Upper lobe of left lung (tissue), 6 donors: ENCODE results near the gene ZBTB45. TPM values are rescaled to one million over a fixed set of nuclear protein-coding genes. Genes with fewer than 3 reads are reported as not detected.
"Not testable (repeated sequence)": the region's sequence is repeated elsewhere in the genome, so short reads cannot be mapped to it uniquely, and the experiment has no call there.

Experiments
- ATAC-seq, 2 donors: fragments of 200-7000 bp; cut with Tn5 transposase; one replicate each; pipeline ENCODE4 v1.9.1; 2022; ENCODE audit warnings: mild to moderate bottlenecking in 2 of 2, moderate library complexity in 2 of 2; ENCODE audit not compliant: low FRiP score in 2 of 2
- DNase-seq, 2 donors: peaks; one replicate each; pipeline ENCODE4 v3.0.0-alpha.2; 2019 to 2020
- H3K27ac ChIP-seq, 4 donors: fragments of 200-600 bp; sonication (generic); one replicate each; pipeline ENCODE4 v1.5.1; 2016 to 2019
- H3K27me3 ChIP-seq, 4 donors: fragments of 200-600 bp; sonication (generic); one replicate each; pipeline ENCODE4 v1.5.1; 2017 to 2019
- H3K36me3 ChIP-seq, 4 donors: fragments of 200-600 bp; sonication (generic); one replicate each; pipeline ENCODE4 v1.5.1; 2016 to 2019
- H3K4me1 ChIP-seq, 4 donors: fragments of 200-600 bp; sonication (generic); one replicate each; pipeline ENCODE4 v1.5.1; 2018 to 2019
- H3K4me3 ChIP-seq, 4 donors: fragments of 200-600 bp; sonication (generic); one replicate each; pipeline ENCODE4 v1.5.1; 2017 to 2019; ENCODE audit warnings: mild to moderate bottlenecking in 2 of 4, moderate library complexity in 1 of 4
- H3K9me3 ChIP-seq, 4 donors: fragments of 200-600 bp; sonication (generic); one replicate each; pipeline ENCODE4 v1.5.1; 2018 to 2019
- EP300 ChIP-seq, 4 donors: sonication (generic); formaldehyde crosslinking; IDR thresholded peaks; one replicate each; pipeline ENCODE4 v1.5.1; 2017; ENCODE audit warnings: antibody characterized with exemption in 4 of 4, control low read depth in 2 of 4
- POLR2A ChIP-seq, 4 donors: fragments of 450-650 bp; IDR thresholded peaks; one replicate each; pipeline ENCODE4 v1.5.1; 2016 to 2017; ENCODE audit warnings: antibody characterized with exemption in 4 of 4, mild to moderate bottlenecking in 2 of 4
- POLR2AphosphoS5 ChIP-seq, 2 donors: sonication (generic); formaldehyde crosslinking; IDR thresholded peaks; one replicate each; pipeline ENCODE4 v1.5.1; 2017; ENCODE audit warnings: antibody characterized with exemption in 2 of 2
- WGBS, 2 donors: methylation state at CpG; one replicate each; pipeline ENCODE4 v1.1.5; 2017 to 2018; 5-methylcytosine and 5-hydroxymethylcytosine counted together
- total RNA-seq, 6 donors: library from RNA; depleted of rRNA in 4 of 6; stranded (reverse); fragments of >200 nt in 4 of 6; gene quantifications; one replicate each; pipeline versions ENCODE4 v1.1.0 to v1.2.1, GENCODE V29; 2016 to 2021
- TF ChIP-seq, protein P1 (sequence below), 6 experiments: fragments of 450-650 bp in 4 of 6; fragments of 200-600 bp in 2 of 6; sonication (generic) in 2 of 6; IDR thresholded peaks; one replicate each; pipeline ENCODE4 v1.5.1; 2016 to 2019; ENCODE audit warnings: antibody characterized with exemption in 6 of 6
- donor health status: DM: no; HTN: no; CAD: no; lungs with moderate emphysema.
- donor health status: DM: no; HTN: yes; CAD: no; lungs with severe emphysema.

Gene ZBTB45
- total RNA-seq, 6 donors from 2014 or later: 11.9 to 19.7 (median 15.0) TPM

DNA sequence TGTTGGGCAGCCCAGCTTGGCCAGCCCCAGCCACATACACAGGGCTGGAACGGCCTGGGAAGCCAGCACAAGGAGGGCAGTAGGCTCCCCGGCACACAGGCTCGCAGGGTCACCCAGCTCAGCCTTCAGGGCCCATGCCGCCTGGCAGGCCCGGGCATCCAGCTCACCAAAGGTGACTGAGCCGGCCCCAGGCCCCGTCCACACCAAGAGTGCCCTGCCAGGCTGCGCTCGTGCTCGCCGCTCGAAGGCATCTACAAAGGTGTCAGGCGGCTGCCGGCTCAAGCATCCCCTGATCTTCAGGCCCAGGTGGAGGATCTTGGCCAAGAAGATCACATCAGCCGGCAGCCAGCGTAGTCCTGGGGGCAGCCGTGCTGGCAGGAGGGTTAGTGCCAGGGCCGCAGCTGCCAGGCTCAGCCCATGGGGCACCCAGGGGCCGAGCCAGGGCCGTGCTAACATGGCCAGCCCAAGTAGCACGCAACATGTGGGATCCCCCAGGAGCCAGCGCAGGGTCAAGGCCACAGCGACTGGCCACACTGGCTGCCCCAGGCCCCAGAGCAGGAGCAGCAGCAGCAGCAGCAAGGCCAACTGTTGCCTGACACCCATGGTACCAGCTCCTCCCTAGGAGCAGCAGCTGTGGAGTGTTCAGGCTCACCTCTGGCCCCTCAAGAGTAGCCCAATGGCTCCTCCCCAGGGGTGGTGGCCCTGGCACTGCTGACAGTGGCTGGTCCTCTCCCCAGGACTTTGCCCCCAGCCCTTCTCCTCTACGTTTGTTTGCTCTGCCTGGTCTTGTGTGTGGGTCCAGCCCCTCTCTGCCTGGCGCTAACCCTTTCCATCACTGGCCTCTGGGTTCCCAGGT lies 8.0 kb downstream of the ZBTB45 start, which contains the start of gene SLC27A5:
Gene SLC27A5, minus strand, starts transcription at position 640 of the 856 bp plus-strand sequence. Its CDS starts 37 bp downstream, at position 603.
- no peak for ATAC-seq
- peak within 1 kb of the TSS in 1 of 4 donors; percentile 79 for H3K27ac ChIP-seq
- H3K4me1 ChIP-seq: peaks cover 13 to 33% (median 25%) of the 10 kb centered on the region in 4 donors
- no peak within 1 kb of the TSS for H3K4me3 ChIP-seq
- TF ChIP-seq, protein P1, sequence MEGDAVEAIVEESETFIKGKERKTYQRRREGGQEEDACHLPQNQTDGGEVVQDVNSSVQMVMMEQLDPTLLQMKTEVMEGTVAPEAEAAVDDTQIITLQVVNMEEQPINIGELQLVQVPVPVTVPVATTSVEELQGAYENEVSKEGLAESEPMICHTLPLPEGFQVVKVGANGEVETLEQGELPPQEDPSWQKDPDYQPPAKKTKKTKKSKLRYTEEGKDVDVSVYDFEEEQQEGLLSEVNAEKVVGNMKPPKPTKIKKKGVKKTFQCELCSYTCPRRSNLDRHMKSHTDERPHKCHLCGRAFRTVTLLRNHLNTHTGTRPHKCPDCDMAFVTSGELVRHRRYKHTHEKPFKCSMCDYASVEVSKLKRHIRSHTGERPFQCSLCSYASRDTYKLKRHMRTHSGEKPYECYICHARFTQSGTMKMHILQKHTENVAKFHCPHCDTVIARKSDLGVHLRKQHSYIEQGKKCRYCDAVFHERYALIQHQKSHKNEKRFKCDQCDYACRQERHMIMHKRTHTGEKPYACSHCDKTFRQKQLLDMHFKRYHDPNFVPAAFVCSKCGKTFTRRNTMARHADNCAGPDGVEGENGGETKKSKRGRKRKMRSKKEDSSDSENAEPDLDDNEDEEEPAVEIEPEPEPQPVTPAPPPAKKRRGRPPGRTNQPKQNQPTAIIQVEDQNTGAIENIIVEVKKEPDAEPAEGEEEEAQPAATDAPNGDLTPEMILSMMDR (IDR thresholded peaks at IDR 0.05): no peak
- no peak for TF ChIP-seq EP300 (IDR thresholded peaks at IDR 0.05)
- TF ChIP-seq POLR2AphosphoS5 (IDR thresholded peaks at IDR 0.05): no peak
- no peak for TF ChIP-seq POLR2A (IDR thresholded peaks at IDR 0.05)
- WGBS, 2 donors: 78 to 93% methylated on average over 2 to 21 of the region's 25 CpGs
- H3K9me3 ChIP-seq: no peaks in the 10 kb centered on the region
- no peaks in the 10 kb centered on the region for H3K27me3 ChIP-seq
- peaks cover 3 to 29% (median 7%) of the 10 kb centered on the region in 4 donors for H3K36me3 ChIP-seq
- DNase-seq: peak in 1 of 2 donors; percentile 76

DNA sequence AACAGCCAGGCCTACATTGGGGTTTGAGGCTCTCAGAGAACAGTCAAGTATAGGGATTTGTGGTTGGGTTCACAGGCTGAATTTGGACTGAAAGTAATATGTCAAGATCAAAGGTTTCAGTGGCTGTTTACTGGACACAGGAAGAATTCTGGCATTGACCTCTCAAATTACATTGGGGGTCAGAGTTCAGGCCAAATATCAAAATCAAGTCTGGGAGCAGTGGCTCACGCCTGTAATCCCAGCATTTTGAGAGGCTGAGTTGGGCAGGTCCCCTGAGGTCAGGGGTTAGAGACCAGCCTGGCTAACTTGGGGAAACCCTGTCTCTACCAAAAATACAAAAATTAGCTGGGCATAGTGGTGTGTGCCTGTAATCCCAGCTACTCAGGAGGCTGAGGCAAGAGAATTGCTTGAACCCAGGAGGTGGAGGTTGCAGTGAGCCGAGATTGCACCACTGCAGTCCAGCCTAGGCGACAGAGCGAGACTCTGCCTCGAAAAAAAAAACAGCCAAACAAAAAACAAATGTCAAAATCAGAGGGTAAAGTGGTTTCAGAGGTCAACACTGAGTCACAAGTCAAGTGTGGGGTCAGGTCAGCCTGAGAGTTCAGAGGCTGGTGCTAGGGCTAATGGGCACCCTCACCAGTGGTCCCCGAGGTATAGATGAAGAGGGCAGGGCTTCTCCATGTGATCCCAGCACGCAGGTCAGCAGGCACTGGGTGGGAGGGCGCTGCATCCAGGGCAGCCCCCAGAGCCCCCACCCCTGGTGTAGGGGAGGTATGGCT lies 9.3 kb downstream of the ZBTB45 start:
- H3K27ac ChIP-seq: no peak overlapping the region
- 78 to 85% methylated on average over 7 to 8 of the region's 8 CpGs for WGBS, 2 donors
- no peak for TF ChIP-seq POLR2AphosphoS5 (IDR thresholded peaks at IDR 0.05)
- TF ChIP-seq EP300 (IDR thresholded peaks at IDR 0.05): no peak
- TF ChIP-seq, protein P1 (IDR thresholded peaks at IDR 0.05): no peak
- no peak for TF ChIP-seq POLR2A (IDR thresholded peaks at IDR 0.05)
- no peaks in the 10 kb centered on the region for H3K9me3 ChIP-seq
- H3K4me3 ChIP-seq: no peak overlapping the region
- H3K36me3 ChIP-seq: peaks cover 0 to 16% (median 0%) of the 10 kb centered on the region in 4 donors
- DNase-seq: no peak
- H3K4me1 ChIP-seq: peaks cover 13 to 21% (median 18%) of the 10 kb centered on the region in 4 donors
- no peaks in the 10 kb centered on the region for H3K27me3 ChIP-seq
- no peak for ATAC-seq

DNA sequence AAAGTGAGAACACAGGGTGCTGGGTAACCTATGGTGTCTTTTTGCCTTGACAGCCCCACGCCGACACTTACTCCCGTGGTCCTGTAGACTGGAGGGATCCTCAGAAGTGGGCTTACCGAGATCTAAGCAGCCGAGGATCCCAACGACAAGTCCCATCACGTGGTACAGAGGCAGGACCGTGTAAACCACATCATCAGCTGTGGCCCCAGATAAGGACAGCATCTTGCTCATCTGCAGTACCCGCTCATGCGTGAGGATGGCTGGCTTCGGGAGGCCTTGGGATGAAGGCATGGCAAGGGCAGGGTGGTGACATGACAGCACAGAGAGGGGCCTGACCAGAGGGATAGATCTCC lies 9.9 kb downstream of the ZBTB45 start:
- Histone ChIP-seq H3K27ac (no peak overlapping the region), H3K4me3 (no peak overlapping the region), H3K27me3 (no peaks in the 10 kb centered on the region), H3K9me3 (no peaks in the 10 kb centered on the region), H3K4me1 (peaks cover 10 to 17% (median 15%) of the 10 kb centered on the region in 4 donors), H3K36me3 (peaks cover 0 to 13% (median 0%) of the 10 kb centered on the region in 4 donors)
- ATAC-seq: no peak
- TF ChIP-seq POLR2AphosphoS5 (IDR thresholded peaks at IDR 0.05): no peak
- TF ChIP-seq, protein P1 (IDR thresholded peaks at IDR 0.05): no peak
- TF ChIP-seq EP300 (IDR thresholded peaks at IDR 0.05): no peak
- no peak for TF ChIP-seq POLR2A (IDR thresholded peaks at IDR 0.05)
- DNase-seq: no peak
- WGBS, 2 donors: 85 to 94% methylated on average over 9 to 11 of the region's 11 CpGs

DNA sequence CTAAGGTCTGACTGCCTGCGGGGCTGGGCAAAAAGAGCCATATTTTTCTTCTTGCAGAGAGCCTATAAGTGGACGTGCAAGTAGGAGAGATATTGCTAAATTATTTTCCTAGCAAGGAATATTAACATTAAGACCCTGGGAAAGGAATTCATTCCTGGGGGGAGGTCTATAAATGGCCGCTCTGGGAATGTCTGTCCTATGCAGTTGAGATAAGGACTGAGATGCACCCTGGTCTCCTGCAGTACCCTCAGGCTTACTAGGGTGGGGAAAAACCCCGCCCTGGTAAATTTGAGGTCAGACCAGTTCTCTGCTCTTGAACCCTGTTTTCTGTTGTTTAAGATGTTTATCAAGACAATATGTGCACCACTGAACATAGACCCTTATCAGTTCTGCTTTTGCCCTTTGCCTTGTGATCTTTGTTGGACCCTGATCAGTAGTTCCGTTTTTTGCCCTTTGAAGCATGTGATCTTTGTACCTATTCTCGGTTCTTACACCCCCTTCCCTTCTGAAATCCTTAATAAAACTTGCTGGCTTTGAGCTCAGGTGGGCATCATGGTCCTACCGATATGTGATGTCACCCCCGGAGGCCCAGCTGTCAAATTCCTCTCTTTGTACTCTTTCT lies 11.9 kb downstream of the ZBTB45 start:
- not testable (repeated sequence) for H3K27ac ChIP-seq, H3K9me3 ChIP-seq, H3K4me1 ChIP-seq, H3K4me3 ChIP-seq, H3K36me3 ChIP-seq, DNase-seq, ATAC-seq, H3K27me3 ChIP-seq
- WGBS, 2 donors: 75 to 80% methylated on average over 8 of the region's 8 CpGs

DNA sequence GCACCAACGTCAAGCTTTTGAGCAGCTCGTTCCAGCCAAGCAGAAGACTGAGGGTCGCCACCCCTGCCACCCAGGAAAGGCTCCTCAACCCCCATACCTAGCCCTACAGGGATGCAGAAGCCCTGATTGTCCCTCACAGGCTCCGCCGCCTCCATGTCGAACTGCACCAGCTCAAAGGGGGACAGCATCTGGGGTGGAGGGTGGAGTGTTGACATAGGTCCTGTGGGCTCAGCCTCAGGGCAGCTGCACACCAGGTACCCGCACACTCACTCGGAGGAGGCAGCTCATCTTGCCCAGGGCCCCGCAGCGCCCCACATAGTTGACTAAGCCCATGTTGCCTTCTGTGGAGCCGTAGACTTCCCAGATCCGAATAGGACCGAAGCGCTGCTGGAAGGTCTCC lies 19.4 kb downstream of the ZBTB45 start:
- no peak for ATAC-seq
- no peaks in the 10 kb centered on the region for H3K36me3 ChIP-seq
- no peaks in the 10 kb centered on the region for H3K9me3 ChIP-seq
- TF ChIP-seq POLR2A (IDR thresholded peaks at IDR 0.05): no peak
- TF ChIP-seq, protein P1 (IDR thresholded peaks at IDR 0.05): no peak
- no peak for TF ChIP-seq POLR2AphosphoS5 (IDR thresholded peaks at IDR 0.05)
- TF ChIP-seq EP300 (IDR thresholded peaks at IDR 0.05): no peak
- no peak for DNase-seq
- 80 to 97% methylated on average over 2 to 14 of the region's 14 CpGs for WGBS, 2 donors
- H3K27ac ChIP-seq: no peak overlapping the region
- no peaks in the 10 kb centered on the region for H3K27me3 ChIP-seq
- peaks cover 18 to 27% (median 23%) of the 10 kb centered on the region in 4 donors for H3K4me1 ChIP-seq
- H3K4me3 ChIP-seq: peak overlapping the region in 2 of 4 donors; percentile 67 to 73
